H1 (cell line): ENCODE results near the gene FCHO1. TPM values are rescaled to one million over a fixed set of nuclear protein-coding genes. Genes with fewer than 3 reads are reported as not detected.

Source experiments
- CTCF ChIA-PET: fragments of 300-600 bp; sonication (Branson Sonifier 250); formaldehyde crosslinking; loops from one replicate; lab custom pipeline; 2021; ENCODE audit not compliant: partially characterized antibody; lab: Charles Lee
- POLR2A ChIA-PET: fragments of 300-600 bp; sonication (Branson Sonifier 250); formaldehyde crosslinking; loops from one replicate; lab custom pipeline; 2021; ENCODE audit warnings: inconsistent platforms; ENCODE audit not compliant: partially characterized antibody; lab: Charles Lee
- DNase-seq, 2 experiments: peaks; one replicate each; pipeline versions ENCODE4 v3.0.0 to v3.0.0-alpha.2; 2010 to 2022; ENCODE audit warnings: low spot score in 2 of 2, low read depth in 1 of 2, mixed read lengths in 1 of 2
- FAIRE-seq: peaks from 2 replicates; lab custom pipeline; 2011; peaks lifted over from hg19 to GRCh38; lab: Jason Lieb, UNC
- H2AFZ ChIP-seq: 2 replicates; pipeline ENCODE4 v1.8.1; 2012; ENCODE audit warnings: low read length, inconsistent platforms
- H2AK5ac ChIP-seq: 2 replicates; pipeline ENCODE4 v1.6.1; 2013; ENCODE audit warnings: low read depth, low read length
- H2BK120ac ChIP-seq: replicated peaks from 2 replicates; pipeline ENCODE3; 2013; ENCODE audit warnings: low read depth, low read length, inconsistent platforms
- H2BK12ac ChIP-seq: 2 replicates; pipeline ENCODE4 v1.6.1; 2013; ENCODE audit warnings: low read depth, low read length
- H2BK15ac ChIP-seq: 2 replicates; pipeline ENCODE4 v1.6.1; 2013; ENCODE audit warnings: low read length
- H2BK20ac ChIP-seq: 2 replicates; pipeline ENCODE4 v1.6.1; 2013; ENCODE audit warnings: low read length
- H2BK5ac ChIP-seq: 2 replicates; pipeline ENCODE4 v1.6.1; 2013; ENCODE audit warnings: low read depth, low read length
- H3K14ac ChIP-seq: 2 replicates; pipeline ENCODE4 v1.6.1; 2013; ENCODE audit warnings: inconsistent platforms; ENCODE audit not compliant: insufficient read length
- H3K18ac ChIP-seq: 2 replicates; pipeline ENCODE4 v1.6.1; 2013; ENCODE audit warnings: low read length; ENCODE audit errors: extremely low read depth
- H3K23ac ChIP-seq: 2 replicates; pipeline ENCODE4 v1.6.1; 2013; ENCODE audit warnings: inconsistent platforms; ENCODE audit not compliant: insufficient read length
- H3K23me2 ChIP-seq: 2 replicates; pipeline ENCODE4 v1.6.1; 2013; ENCODE audit warnings: low read depth, low read length
- H3K27ac ChIP-seq: 2 replicates; pipeline ENCODE4 v1.6.1; 2011; ENCODE audit warnings: low read depth, low read length, inconsistent platforms
- H3K27me3 ChIP-seq, 4 experiments: replicated peaks in 1 of 4; 1 replicate in 1 of 4; 2 replicates in 3 of 4; pipeline versions ENCODE4 v1.6.1 to v1.8.1; 2011 to 2013; ENCODE audit warnings: low read length in 3 of 4, mild to moderate bottlenecking in 3 of 4, inconsistent platforms in 2 of 4, mixed read lengths in 2 of 4, moderate library complexity in 1 of 4; ENCODE audit not compliant: control insufficient read depth in 3 of 4, insufficient read depth in 3 of 4; ENCODE audit errors: extremely low read depth in 1 of 4
- H3K36me3 ChIP-seq, 4 experiments: 2 replicates each; pipeline versions ENCODE4 v1.6.1 to v1.8.1; 2011 to 2013; ENCODE audit warnings: mild to moderate bottlenecking in 4 of 4, low read length in 3 of 4, moderate library complexity in 2 of 4, control low read depth in 1 of 4, inconsistent platforms in 1 of 4; ENCODE audit not compliant: insufficient read depth in 4 of 4, control insufficient read depth in 2 of 4
- H3K4ac ChIP-seq: replicated peaks from 2 replicates; pipeline ENCODE3; 2013; ENCODE audit warnings: low read length, low read depth, mixed read lengths, inconsistent platforms; ENCODE audit not compliant: insufficient read length
- H3K4me1 ChIP-seq, 4 experiments: replicated peaks in 1 of 4; 1 replicate in 1 of 4; 2 replicates in 3 of 4; pipeline versions ENCODE4 v1.6.1 to v1.8.1; 2011 to 2013; ENCODE audit warnings: low read length in 3 of 4, inconsistent platforms in 2 of 4, mixed read lengths in 1 of 4; ENCODE audit not compliant: insufficient read depth in 4 of 4, control insufficient read depth in 3 of 4
- H3K4me2 ChIP-seq, 2 experiments: 2 replicates each; pipeline versions ENCODE4 v1.6.1 to v1.8.1; 2011 to 2013; ENCODE audit warnings: low read depth in 2 of 2, low read length in 2 of 2, control low read depth in 1 of 2, inconsistent platforms in 1 of 2, mild to moderate bottlenecking in 1 of 2; ENCODE audit not compliant: insufficient read depth in 1 of 2
- H3K4me3 ChIP-seq, 4 experiments: fragments of 200-600, 300-600 bp in 1 of 4; sonication (generic), shearing (Covaris generic), sonication (Bioruptor Twin) in 1 of 4; 2 replicates each; pipeline versions ENCODE4 v1.5.1 to v1.8.1; 2011 to 2016; ENCODE audit warnings: low read length in 4 of 4, low read depth in 3 of 4, control low read depth in 2 of 4, inconsistent platforms in 2 of 4, mild to moderate bottlenecking in 2 of 4, mixed read lengths in 1 of 4, moderate library complexity in 1 of 4; ENCODE audit not compliant: insufficient read depth in 2 of 4; ENCODE audit errors: extremely low read depth in 1 of 4
- H3K56ac ChIP-seq: replicated peaks from 2 replicates; pipeline ENCODE3; 2013; ENCODE audit warnings: low read depth, mild to moderate bottlenecking, mixed read lengths, low read length, inconsistent platforms; ENCODE audit not compliant: insufficient read length
- H3K79me1 ChIP-seq: 2 replicates; pipeline ENCODE4 v1.6.1; 2013; ENCODE audit warnings: low read depth, low read length, control low read depth
- H3K79me2 ChIP-seq, 2 experiments: 2 replicates each; pipeline versions ENCODE4 v1.6.1 to v1.8.1; 2012 to 2013; ENCODE audit warnings: low read length in 2 of 2, mild to moderate bottlenecking in 2 of 2, inconsistent platforms in 1 of 2; ENCODE audit not compliant: insufficient read depth in 2 of 2, control insufficient read depth in 1 of 2
- H3K9ac ChIP-seq, 4 experiments: replicated peaks in 1 of 4; 1 replicate in 1 of 4; 2 replicates in 3 of 4; pipeline versions ENCODE4 v1.6.1 to v1.8.1; 2011 to 2013; ENCODE audit warnings: low read depth in 3 of 4, low read length in 3 of 4, control low read depth in 2 of 4, mild to moderate bottlenecking in 2 of 4, moderate library complexity in 2 of 4, inconsistent platforms in 1 of 4; ENCODE audit errors: extremely low read depth in 1 of 4
- H3K9me3 ChIP-seq, 2 experiments: 2 replicates each; pipeline versions ENCODE4 v1.6.1 to v1.8.1; 2012 to 2013; ENCODE audit warnings: mild to moderate bottlenecking in 2 of 2, moderate library complexity in 2 of 2, control low read depth in 1 of 2, inconsistent platforms in 1 of 2, low read depth in 1 of 2, low read length in 1 of 2, mixed read lengths in 1 of 2; ENCODE audit not compliant: insufficient read depth in 2 of 2
- H4K20me1 ChIP-seq, 2 experiments: replicated peaks in 1 of 2; 2 replicates each; pipeline versions ENCODE3 to v1.8.1; 2011 to 2013; ENCODE audit warnings: inconsistent platforms in 2 of 2, low read length in 2 of 2, mild to moderate bottlenecking in 1 of 2; ENCODE audit not compliant: insufficient read depth in 2 of 2, control insufficient read depth in 1 of 2
- H4K5ac ChIP-seq: 2 replicates; pipeline ENCODE4 v1.6.1; 2013; ENCODE audit warnings: low read length, low read depth, mixed read lengths, inconsistent platforms; ENCODE audit not compliant: insufficient read length
- H4K8ac ChIP-seq: 2 replicates; pipeline ENCODE4 v1.8.0; 2013; ENCODE audit warnings: mild to moderate bottlenecking, moderate library complexity, low read length, inconsistent platforms; ENCODE audit not compliant: insufficient read depth; ENCODE audit errors: extremely low read depth
- H4K91ac ChIP-seq: replicated peaks from 2 replicates; pipeline ENCODE3; 2013; ENCODE audit warnings: low read length, mixed read lengths, inconsistent platforms; ENCODE audit not compliant: insufficient read length
- ATF2 ChIP-seq: IDR thresholded peaks from 2 replicates; pipeline ENCODE4 v1.6.1; 2012; ENCODE audit warnings: low read length, inconsistent platforms
- BRCA1 ChIP-seq: IDR thresholded peaks from 2 replicates; pipeline ENCODE4 v1.6.1; 2012; ENCODE audit warnings: low read depth, low read length, improper control_type of control experiment
- CHD2 ChIP-seq: IDR thresholded peaks from 2 replicates; pipeline ENCODE4 v1.6.1; 2012; ENCODE audit warnings: low read length, improper control_type of control experiment
- E2F6 ChIP-seq: IDR thresholded peaks from 2 replicates; pipeline ENCODE4 v1.6.1; 2012; ENCODE audit warnings: inconsistent platforms
- MAFK ChIP-seq: IDR thresholded peaks from 2 replicates; pipeline ENCODE4 v1.6.1; 2012; ENCODE audit warnings: low read depth, mild to moderate bottlenecking, improper control_type of control experiment, low read length
- PHF8 ChIP-seq: fragments of 200-600 bp; sonication (generic); conservative IDR thresholded peaks from 2 replicates; pipeline ENCODE4 v1.7.1; 2012; ENCODE audit warnings: low read depth, mild to moderate bottlenecking, inconsistent platforms, low read length, moderate library complexity
- SIRT6 ChIP-seq: IDR thresholded peaks from one replicate; pipeline ENCODE4 v1.7.1; 2012; ENCODE audit warnings: low read length, inconsistent platforms
- TCF12 ChIP-seq: IDR thresholded peaks from 2 replicates; pipeline ENCODE4 v1.6.1; 2011; ENCODE audit warnings: low read depth, mild to moderate bottlenecking, low read length
- USF2 ChIP-seq: IDR thresholded peaks from 2 replicates; pipeline ENCODE4 v1.6.1; 2011; ENCODE audit warnings: low read length, improper control_type of control experiment
- WGBS, 2 experiments: shearing (Covaris generic) in 1 of 2; methylation state at CpG; one replicate each; pipeline versions ENCODE4 v1.1.6 to v1.1.7; 2013 to 2015; ENCODE audit warnings: low lambda C conversion rate in 2 of 2, mixed read lengths in 2 of 2, inconsistent platforms in 1 of 2, low coverage in 1 of 2, missing lambda C conversion rate in 1 of 2; ENCODE audit not compliant: insufficient replicate concordance in 2 of 2, insufficient coverage in 1 of 2, insufficient read length in 1 of 2; ENCODE audit errors: extremely low coverage in 1 of 2, missing lambda C conversion rate in 1 of 2; 5-methylcytosine and 5-hydroxymethylcytosine counted together
- polyA plus RNA-seq, 7 experiments: library from polyadenylated mRNA; depleted of rRNA in 3 of 7; stranded (reverse) in 5 of 7; unstranded in 2 of 7; fragments of >200 nt in 5 of 7; fragments of 200-250 nt in 2 of 7; gene quantifications; 1 replicate in 5 of 7; 2 replicates in 1 of 7; 4 replicates in 1 of 7; pipeline versions ENCODE4 v1.2.1 to v1.2.3, GENCODE V29; 2011 to 2013; ENCODE audit warnings: missing spikeins in 2 of 7, mixed read lengths in 2 of 7
- total RNA-seq: library from RNA; stranded (reverse); fragmentation: NEBNext Ultra II Directional; extraction: Animal tissue kit (Norgen Biotek cat#: 25700); gene quantifications from 2 replicates; pipeline ENCODE4 v1.2.1, GENCODE V29; 2021

The FCHO1 gene
- total and polyA plus RNA-seq, 2 of the 8 experiments (the other 6 are each of a cell fraction or from before 2014, with no cell fraction given) = 13.0 to 25.9 TPM

GRCh38 chr19:17752865-17753639 lies 1.8 kb downstream of the FCHO1 start:
- Histone ChIP-seq H4K91ac (no peak overlapping the region), H3K27ac (no peak overlapping the region), H3K56ac (no peak overlapping the region), H2AFZ (no peak overlapping the region), H3K4me2 (no peak overlapping the region), H2BK5ac (no peak overlapping the region), H2BK120ac (no peak overlapping the region), H3K14ac (no peak overlapping the region), H2AK5ac (no peak overlapping the region), H3K4me1 (peaks cover 0 to 9% (median 0%) of the 10 kb centered on the region in 4 experiments; a peak in 1 of 7 replicates), H3K9me3 (no peaks in the 10 kb centered on the region), H3K9ac (no peak overlapping the region), H3K4ac (no peak overlapping the region), H4K20me1 (peaks cover 0 to 3% of the 10 kb centered on the region in 2 experiments), H4K8ac (no peak overlapping the region), H3K23ac (no peak overlapping the region), H2BK12ac (no peak overlapping the region), H3K18ac (no peak overlapping the region), H3K36me3 (no peaks in the 10 kb centered on the region), H3K79me2 (no peaks in the 10 kb centered on the region), H3K27me3 (no peaks in the 10 kb centered on the region), H3K79me1 (no peaks in the 10 kb centered on the region; the same call in 1 of the 2 replicates), H3K4me3 (no peak overlapping the region), H2BK20ac (no peak overlapping the region), H3K23me2 (peaks cover under 1% of the 10 kb centered on the region; the same call in 1 of the 2 replicates), H4K5ac (no peak overlapping the region), H2BK15ac (no peak overlapping the region)
- DNase-seq (no peak), FAIRE-seq (no peak)
- TF ChIP-seq USF2 (no peak), CHD2 (no peak), MAFK (no peak), BRCA1 (no peak), E2F6 (no peak), TCF12 (no peak), ATF2 (no peak), SIRT6 (no peak), PHF8 (no peak)
- CTCF ChIA-PET = interaction anchor here (0.6 to 4.1 kb wide), 11 partner anchors 9 to 50 kb away, joined by 3 to 18 read pairs (median 5); no protein-coding TSS in a partner anchor
- WGBS, 2 experiments = 90% methylated on average over 7 of the region's 7 CpGs; no CpG with 5 or more reads in 1 of the 2 experiments
- POLR2A ChIA-PET = interaction anchor here (0.6 to 4.2 kb wide), 7 partner anchors 9 to 337 kb away, joined by 3 to 21 read pairs (median 3); no protein-coding TSS in a partner anchor
